CD4-positive, alpha-beta T cell treated with Interleukin-15 for 4 hours (primary cell): ENCODE measurements around the gene ABCC4.

ENCODE experiments used
- DNase-seq: peaks from one replicate; pipeline ENCODE4 v3.0.0-alpha.2; 2020; ENCODE audit warnings: low spot score

The ABCC4 gene

GRCh38 chr13:95258619-95259194 lies 42.5 kb downstream of the ABCC4 start:
- DNase-seq, result no peak

GRCh38 chr13:95258098-95258497 lies 43.2 kb downstream of the ABCC4 start:
- no peak for DNase-seq

- DNase-seq, result no peak
Observed at GRCh38 chr13:95256091-95256490, 45.2 kb downstream of the ABCC4 start.

GRCh38 chr13:95255072-95255732 lies 46.0 kb downstream of the ABCC4 start:
- no peak for DNase-seq

- no peak for DNase-seq
Observed at GRCh38 chr13:95254339-95254738, 46.9 kb downstream of the ABCC4 start.

- DNase-seq, result no peak
Observed at GRCh38 chr13:95253033-95253432, 48.2 kb downstream of the ABCC4 start.

GRCh38 chr13:95251641-95252040 lies 49.6 kb downstream of the ABCC4 start:
- DNase-seq, result no peak

GRCh38 chr13:95250961-95251360 lies 50.3 kb downstream of the ABCC4 start:
- no peak for DNase-seq

GRCh38 chr13:95248953-95249352 lies 52.3 kb downstream of the ABCC4 start:
- DNase-seq, result no peak

GRCh38 chr13:95247852-95248251 lies 53.4 kb downstream of the ABCC4 start:
- DNase-seq, result no peak

- DNase-seq, result no peak
Observed at GRCh38 chr13:95247171-95247570, 54.1 kb downstream of the ABCC4 start.

- DNase-seq, result no peak
Observed at GRCh38 chr13:95246292-95247082, 54.8 kb downstream of the ABCC4 start.

- no peak for DNase-seq
Observed at GRCh38 chr13:95245071-95245470, 56.2 kb downstream of the ABCC4 start.

GRCh38 chr13:95243207-95243606 lies 58.0 kb downstream of the ABCC4 start:
- no peak for DNase-seq

GRCh38 chr13:95241321-95241720 lies 59.9 kb downstream of the ABCC4 start:
- no peak for DNase-seq

GRCh38 chr13:95239283-95239682 lies 62.0 kb downstream of the ABCC4 start:
- no peak for DNase-seq

- no peak for DNase-seq
Observed at GRCh38 chr13:95237310-95237870, 63.9 kb downstream of the ABCC4 start.

- no peak for DNase-seq
Observed at GRCh38 chr13:95236774-95237173, 64.5 kb downstream of the ABCC4 start.

GRCh38 chr13:95235974-95236373 lies 65.3 kb downstream of the ABCC4 start:
- DNase-seq, result no peak

GRCh38 chr13:95235199-95235756 lies 66.0 kb downstream of the ABCC4 start:
- no peak for DNase-seq

- no peak for DNase-seq
Observed at GRCh38 chr13:95234242-95234641, 67.0 kb downstream of the ABCC4 start.

- DNase-seq, result no peak
Observed at GRCh38 chr13:95233026-95233635, 68.1 kb downstream of the ABCC4 start.
